B cell (primary cell): ENCODE results near the gene TMEM222.

Experiments
- CTCF ChIP-seq: fragments of 200-600 bp; IDR thresholded peaks from one replicate; pipeline ENCODE4 v1.8.0; 2022; ENCODE audit warnings: antibody characterized with exemption, mild to moderate bottlenecking
- EZH2 ChIP-seq: IDR thresholded peaks from 2 replicates; pipeline ENCODE4 v1.6.1; 2012; ENCODE audit warnings: borderline replicate concordance, low read depth, mild to moderate bottlenecking, moderate library complexity, low read length; ENCODE audit not compliant: insufficient read depth, poor library complexity, severe bottlenecking

GRCh38 chr1:27335506-27336422 is 13.8 kb downstream of the TMEM222 start:
- no peak for TF ChIP-seq CTCF
- TF ChIP-seq EZH2 = no peak
